Astrocyte (in vitro differentiated cells and primary cell): ENCODE results near the gene PAX6. TPM values are rescaled to one million over a fixed set of nuclear protein-coding genes. Genes with fewer than 3 reads are reported as not detected.

Experiments used
- DNase-seq: peaks from one replicate; pipeline ENCODE4 v3.0.0-alpha.2; 2010; ENCODE audit warnings: low read depth
- FAIRE-seq: peaks from 2 replicates; lab custom pipeline; 2011; peaks lifted over from hg19 to GRCh38; lab: Jason Lieb, UNC
- H2AFZ ChIP-seq: 2 replicates; pipeline ENCODE4 v1.6.0; 2012; ENCODE audit warnings: low read depth, low read length, inconsistent platforms
- H3K27ac ChIP-seq: 2 replicates; pipeline ENCODE4 v1.5.1; 2011; ENCODE audit warnings: low read depth, low read length, inconsistent platforms
- H3K27me3 ChIP-seq: 2 replicates; pipeline ENCODE4 v1.6.0; 2011; ENCODE audit warnings: low read length, inconsistent platforms; ENCODE audit not compliant: insufficient read depth
- H3K36me3 ChIP-seq: 2 replicates; pipeline ENCODE4 v1.5.1; 2011; ENCODE audit warnings: low read length, inconsistent platforms; ENCODE audit not compliant: insufficient read depth
- H3K4me1 ChIP-seq: 2 replicates; pipeline ENCODE4 v1.5.1; 2011; ENCODE audit warnings: low read length, inconsistent platforms; ENCODE audit not compliant: insufficient read depth
- H3K4me2 ChIP-seq: 2 replicates; pipeline ENCODE4 v1.6.0; 2012; ENCODE audit warnings: low read length, inconsistent platforms
- H3K4me3 ChIP-seq: 2 replicates; pipeline ENCODE4 v1.5.1; 2011; ENCODE audit warnings: low read depth, mild to moderate bottlenecking, low read length, inconsistent platforms; ENCODE audit not compliant: insufficient read depth
- H3K79me2 ChIP-seq: 2 replicates; pipeline ENCODE4 v1.6.0; 2012; ENCODE audit warnings: mild to moderate bottlenecking, low read length, inconsistent platforms; ENCODE audit not compliant: insufficient read depth
- H3K9ac ChIP-seq: 2 replicates; pipeline ENCODE4 v1.6.0; 2012; ENCODE audit warnings: mild to moderate bottlenecking, low read length, inconsistent platforms
- H3K9me3 ChIP-seq: 2 replicates; pipeline ENCODE4 v1.5.1; 2012; ENCODE audit warnings: low read depth, mild to moderate bottlenecking, low read length, inconsistent platforms; ENCODE audit not compliant: insufficient read depth
- H4K20me1 ChIP-seq: 2 replicates; pipeline ENCODE4 v1.6.0; 2012; ENCODE audit warnings: low read length, inconsistent platforms; ENCODE audit not compliant: insufficient read depth
- H3K27ac Mint-ChIP-seq: one replicate; pipeline ENCODE4 v1.8.0; 2021; ENCODE audit warnings: mild to moderate bottlenecking, mixed read lengths; ENCODE audit not compliant: unreplicated experiment
- H3K27me3 Mint-ChIP-seq: one replicate; pipeline ENCODE4 v1.8.0; 2021; ENCODE audit warnings: low read depth, mixed read lengths; ENCODE audit not compliant: unreplicated experiment
- H3K36me3 Mint-ChIP-seq: one replicate; pipeline ENCODE4 v1.8.0; 2021; ENCODE audit warnings: low read depth, mixed read lengths; ENCODE audit not compliant: unreplicated experiment
- H3K4me1 Mint-ChIP-seq: one replicate; pipeline ENCODE4 v1.8.0; 2021; ENCODE audit warnings: low read depth, mixed read lengths; ENCODE audit not compliant: unreplicated experiment
- H3K4me3 Mint-ChIP-seq: one replicate; pipeline ENCODE4 v1.8.0; 2021; ENCODE audit warnings: mild to moderate bottlenecking, moderate library complexity, mixed read lengths; ENCODE audit not compliant: unreplicated experiment
- H3K9me3 Mint-ChIP-seq: one replicate; pipeline ENCODE4 v1.8.0; 2021; ENCODE audit warnings: mild to moderate bottlenecking, mixed read lengths; ENCODE audit not compliant: unreplicated experiment
- CTCF ChIP-seq: IDR thresholded peaks from 2 replicates; pipeline ENCODE4 v1.5.1; 2011; ENCODE audit warnings: low read depth, mild to moderate bottlenecking, inconsistent platforms, low read length, moderate library complexity; ENCODE audit not compliant: insufficient read depth
- EZH2 ChIP-seq: IDR thresholded peaks from 2 replicates; pipeline ENCODE4 v1.6.1; 2012; ENCODE audit warnings: mild to moderate bottlenecking, low read length, inconsistent platforms; ENCODE audit not compliant: insufficient read depth
- total RNA-seq: library from RNA; stranded (reverse); gene quantifications from 2 replicates; pipeline ENCODE4 v1.2.1, GENCODE V29; 2021

Gene PAX6
- total RNA-seq, 1 donor from 2014 or later: 12.2 TPM

DNA sequence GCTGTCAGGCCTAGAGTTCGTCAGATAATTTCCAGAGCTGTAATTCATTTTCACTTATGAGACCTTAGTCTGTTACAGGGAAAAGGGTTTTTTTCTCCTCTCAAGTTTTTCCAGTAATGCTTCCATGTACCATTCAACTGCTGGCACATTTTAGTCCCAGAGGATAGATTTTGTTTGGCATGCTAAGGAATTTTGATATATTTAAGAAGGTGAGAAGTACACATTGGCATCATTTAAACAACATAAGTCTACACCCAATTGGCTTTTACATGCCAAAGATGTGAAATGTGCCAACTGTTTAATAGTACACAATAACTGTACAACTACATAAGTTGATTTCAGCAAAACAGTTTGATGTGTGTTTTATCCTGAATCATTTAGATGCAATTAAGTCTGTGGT, 71.0 kb downstream of the PAX6 start:
- Histone ChIP-seq H4K20me1 (no peaks in the 10 kb centered on the region), H3K4me1 (no peaks in the 10 kb centered on the region), H3K79me2 (no peaks in the 10 kb centered on the region), H3K4me2 (no peak overlapping the region), H3K4me3 (no peak overlapping the region), H3K9me3 (no peaks in the 10 kb centered on the region), H3K27me3 (no peaks in the 10 kb centered on the region), H3K36me3 (no peaks in the 10 kb centered on the region), H3K9ac (no peak overlapping the region), H2AFZ (no peak overlapping the region), H3K27ac (no peak overlapping the region)
- H3K36me3 Mint-ChIP-seq: peaks cover 15% of the 10 kb centered on the region
- TF ChIP-seq EZH2 (no peak), CTCF (no peak)
- DNase-seq: no peak
- H3K4me1 Mint-ChIP-seq: no peaks in the 10 kb centered on the region
- H3K4me3 Mint-ChIP-seq: no peak overlapping the region
- no peak overlapping the region for H3K27ac Mint-ChIP-seq
- no peak for FAIRE-seq
- H3K9me3 Mint-ChIP-seq: peaks cover 14% of the 10 kb centered on the region
- H3K27me3 Mint-ChIP-seq: no peaks in the 10 kb centered on the region
